ENCODE data around the gene PPIL6.

Gene PPIL6

DNA sequence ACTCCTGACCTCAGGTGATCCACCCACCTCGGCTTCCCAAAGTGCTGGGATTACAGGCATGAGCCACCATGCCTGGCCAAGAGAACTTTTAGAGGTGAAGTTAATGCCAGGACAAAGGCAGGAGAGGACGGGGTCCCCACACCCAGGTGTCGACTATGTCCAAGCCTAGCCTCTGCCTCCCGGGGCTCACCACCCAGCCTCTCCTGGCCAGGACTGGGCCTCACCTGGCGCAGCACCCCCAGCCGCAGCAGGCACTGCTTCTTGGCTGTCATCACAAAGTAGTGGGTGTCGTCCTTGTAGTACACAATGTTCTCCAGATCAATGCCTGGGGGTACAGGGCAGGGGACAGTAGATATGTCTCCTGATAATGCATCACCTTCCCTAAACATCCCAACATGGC is 10.9 kb upstream of the PPIL6 start:
- TF ChIP-seq SIN3A (IDR thresholded peaks at IDR 0.05; ENCODE audit: borderline replicate concordance, insufficient read depth, low read length), result no peak
- TF ChIP-seq, protein P1, sequence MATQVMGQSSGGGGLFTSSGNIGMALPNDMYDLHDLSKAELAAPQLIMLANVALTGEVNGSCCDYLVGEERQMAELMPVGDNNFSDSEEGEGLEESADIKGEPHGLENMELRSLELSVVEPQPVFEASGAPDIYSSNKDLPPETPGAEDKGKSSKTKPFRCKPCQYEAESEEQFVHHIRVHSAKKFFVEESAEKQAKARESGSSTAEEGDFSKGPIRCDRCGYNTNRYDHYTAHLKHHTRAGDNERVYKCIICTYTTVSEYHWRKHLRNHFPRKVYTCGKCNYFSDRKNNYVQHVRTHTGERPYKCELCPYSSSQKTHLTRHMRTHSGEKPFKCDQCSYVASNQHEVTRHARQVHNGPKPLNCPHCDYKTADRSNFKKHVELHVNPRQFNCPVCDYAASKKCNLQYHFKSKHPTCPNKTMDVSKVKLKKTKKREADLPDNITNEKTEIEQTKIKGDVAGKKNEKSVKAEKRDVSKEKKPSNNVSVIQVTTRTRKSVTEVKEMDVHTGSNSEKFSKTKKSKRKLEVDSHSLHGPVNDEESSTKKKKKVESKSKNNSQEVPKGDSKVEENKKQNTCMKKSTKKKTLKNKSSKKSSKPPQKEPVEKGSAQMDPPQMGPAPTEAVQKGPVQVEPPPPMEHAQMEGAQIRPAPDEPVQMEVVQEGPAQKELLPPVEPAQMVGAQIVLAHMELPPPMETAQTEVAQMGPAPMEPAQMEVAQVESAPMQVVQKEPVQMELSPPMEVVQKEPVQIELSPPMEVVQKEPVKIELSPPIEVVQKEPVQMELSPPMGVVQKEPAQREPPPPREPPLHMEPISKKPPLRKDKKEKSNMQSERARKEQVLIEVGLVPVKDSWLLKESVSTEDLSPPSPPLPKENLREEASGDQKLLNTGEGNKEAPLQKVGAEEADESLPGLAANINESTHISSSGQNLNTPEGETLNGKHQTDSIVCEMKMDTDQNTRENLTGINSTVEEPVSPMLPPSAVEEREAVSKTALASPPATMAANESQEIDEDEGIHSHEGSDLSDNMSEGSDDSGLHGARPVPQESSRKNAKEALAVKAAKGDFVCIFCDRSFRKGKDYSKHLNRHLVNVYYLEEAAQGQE (IDR thresholded peaks at IDR 0.05; ENCODE audit: insufficient read depth in 1 of 2, low read depth in 2 of 2, low read length in 2 of 2), result no peak
- TF ChIP-seq POLR2AphosphoS5 (IDR thresholded peaks at IDR 0.05; ENCODE audit: low read depth, low read length), result no peak
- no peak for TF ChIP-seq TAF1 (IDR thresholded peaks at IDR 0.05; ENCODE audit: borderline replicate concordance, insufficient read depth, low read length)
- TF ChIP-seq FOXP2 (optimal IDR thresholded peaks at IDR 0.05; ENCODE audit: borderline replicate concordance, extremely low read depth, extremely low read length, insufficient read depth), result no peak

DNA sequence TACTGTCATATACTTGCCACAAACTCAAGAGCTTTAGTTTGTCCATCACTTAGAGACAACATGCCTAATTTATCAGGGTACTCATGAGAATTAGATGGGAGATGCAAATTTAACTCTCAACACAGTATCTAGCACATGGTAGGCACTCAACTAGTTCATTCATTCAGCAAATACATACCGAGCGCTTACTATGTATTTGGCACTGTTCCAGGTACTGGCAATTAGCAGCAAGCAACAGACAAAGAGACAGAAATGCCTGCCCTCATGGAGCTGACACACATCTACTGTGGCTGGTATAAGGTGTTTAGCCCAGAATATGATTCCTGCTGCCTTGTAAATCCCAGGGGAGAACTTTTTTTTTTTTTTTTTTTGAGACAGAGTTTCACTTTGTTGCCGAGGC is 10.4 kb upstream of the PPIL6 start:
- no peak for TF ChIP-seq FOXP2 (optimal IDR thresholded peaks at IDR 0.05; ENCODE audit: borderline replicate concordance, extremely low read depth, extremely low read length, insufficient read depth)
- no peak for TF ChIP-seq POLR2AphosphoS5 (IDR thresholded peaks at IDR 0.05; ENCODE audit: low read depth, low read length)
- no peak for TF ChIP-seq SIN3A (IDR thresholded peaks at IDR 0.05; ENCODE audit: borderline replicate concordance, insufficient read depth, low read length)
- no peak for TF ChIP-seq TAF1 (IDR thresholded peaks at IDR 0.05; ENCODE audit: borderline replicate concordance, insufficient read depth, low read length)
- TF ChIP-seq, protein P1 (IDR thresholded peaks at IDR 0.05; ENCODE audit: insufficient read depth in 1 of 2, low read depth in 2 of 2, low read length in 2 of 2), result no peak

DNA sequence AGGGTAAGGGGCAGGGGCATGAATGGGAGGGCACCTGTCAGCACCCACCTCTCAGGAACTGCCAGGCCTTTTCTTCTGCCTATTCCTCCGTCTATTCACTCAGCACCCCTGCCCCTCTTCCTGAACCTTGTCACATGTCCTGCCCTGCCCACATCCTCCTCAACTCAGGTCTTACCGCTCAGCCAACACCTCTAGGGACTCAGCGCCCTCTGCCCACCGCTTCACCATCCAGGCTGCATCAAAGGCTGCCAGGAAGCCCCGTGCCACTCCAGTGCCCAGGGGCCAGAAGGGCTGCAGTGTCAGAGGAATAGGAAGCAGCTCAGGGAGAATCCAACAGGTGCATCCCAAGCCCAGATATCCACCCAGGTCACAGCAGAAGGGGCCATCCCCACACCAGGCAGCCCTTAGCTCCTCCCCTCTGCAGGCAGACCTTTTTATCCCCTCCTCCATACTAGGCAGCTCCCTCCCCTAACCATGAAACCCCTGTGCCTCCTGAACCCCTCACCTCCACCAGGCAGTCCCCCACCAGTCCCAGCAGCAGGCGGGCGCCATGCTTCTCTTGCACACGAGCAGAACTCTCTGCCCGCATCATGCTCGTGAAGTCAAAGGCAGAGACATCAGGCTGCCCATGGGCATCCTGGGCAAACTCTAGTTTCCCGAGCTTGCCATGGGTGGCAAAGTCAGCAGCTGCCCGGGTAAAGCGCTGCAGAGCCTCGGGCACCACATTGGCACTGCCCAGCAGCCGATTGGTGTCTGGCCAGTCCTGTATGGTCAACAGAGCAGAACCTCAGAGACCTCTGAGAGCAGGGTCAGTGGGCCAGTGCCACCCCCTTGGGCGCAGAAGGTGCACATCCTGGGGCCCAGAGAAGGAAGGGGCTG is 9.6 kb upstream of the PPIL6 start:
- no peak for TF ChIP-seq FOXP2 (optimal IDR thresholded peaks at IDR 0.05; ENCODE audit: borderline replicate concordance, extremely low read depth, extremely low read length, insufficient read depth)
- TF ChIP-seq, protein P1 (IDR thresholded peaks at IDR 0.05; ENCODE audit: insufficient read depth in 1 of 2, low read depth in 2 of 2, low read length in 2 of 2), result no peak
- TF ChIP-seq SIN3A (IDR thresholded peaks at IDR 0.05; ENCODE audit: borderline replicate concordance, insufficient read depth, low read length), result no peak
- no peak for TF ChIP-seq POLR2AphosphoS5 (IDR thresholded peaks at IDR 0.05; ENCODE audit: low read depth, low read length)
- TF ChIP-seq TAF1 (IDR thresholded peaks at IDR 0.05; ENCODE audit: borderline replicate concordance, insufficient read depth, low read length), result no peak

GRCh38 chr6:109449064-109449794 is 8.8 kb upstream of the PPIL6 start:
- TF ChIP-seq SIN3A (IDR thresholded peaks at IDR 0.05; ENCODE audit: borderline replicate concordance, insufficient read depth, low read length) (no peak), POLR2AphosphoS5 (IDR thresholded peaks at IDR 0.05; ENCODE audit: low read depth, low read length) (no peak; the same call in 1 of the 2 replicates), TAF1 (IDR thresholded peaks at IDR 0.05; ENCODE audit: borderline replicate concordance, insufficient read depth, low read length) (no peak), FOXP2 (optimal IDR thresholded peaks at IDR 0.05; ENCODE audit: borderline replicate concordance, extremely low read depth, extremely low read length, insufficient read depth) (no peak)
- TF ChIP-seq, protein P1 (IDR thresholded peaks at IDR 0.05; ENCODE audit: insufficient read depth in 1 of 2, low read depth in 2 of 2, low read length in 2 of 2), result no peak
